K562 (cell line): ENCODE results near the gene LAG3. TPM values are rescaled to one million over a fixed set of nuclear protein-coding genes. Genes with fewer than 3 reads are reported as not detected.
A peak's percentile ranks its signal among the peaks of the same experiment; 100 is the strongest.

Source experiments
- ATAC-seq: fragments of 200-7000 bp; cut with Tn5 transposase; 3 replicates; pipeline ENCODE4 v1.9.1; 2020; ENCODE audit warnings: moderate library complexity
- BruUV-seq: library from RNA; stranded (reverse); fragments of 400-500 nt; replicated peaks from 2 replicates; lab custom pipeline; 2021; lab: Mats Ljungman, UMichigan
- CTCF ChIA-PET: fragments of 300-600 bp; formaldehyde crosslinking; extraction: SDS; loops from one replicate; lab custom pipeline; 2021; ENCODE audit warnings: low intra/inter-chr PET ratio; lab: Yijun Ruan, JAX
- POLR2A ChIA-PET: fragments of 300-600, 350-650 bp; sonication (Branson Sonifier 250); formaldehyde crosslinking; extraction: SDS; loops from one replicate; lab custom pipeline; 2021; ENCODE audit warnings: antibody characterized with exemption, inconsistent platforms; lab: Yijun Ruan, JAX
- DNase-seq, 4 experiments: peaks; one replicate each; pipeline versions ENCODE4 v3.0.0 to v3.0.0-alpha.2; 2011 to 2018; ENCODE audit warnings: low spot score in 3 of 4, mixed read lengths in 3 of 4; ENCODE audit errors: extremely low read depth in 1 of 4
- FAIRE-seq: peaks from 2 replicates; lab custom pipeline; 2011; peaks lifted over from hg19 to GRCh38; lab: Jason Lieb, UNC
- H2AFZ ChIP-seq: 2 replicates; pipeline ENCODE4 v1.6.0; 2011; ENCODE audit warnings: low read depth, low read length, control low read depth, inconsistent platforms
- H3K27ac ChIP-seq: fragments of 200-600 bp; 3 replicates; pipeline ENCODE4 v1.8.0; 2011; ENCODE audit warnings: low read depth, mild to moderate bottlenecking, control low read depth, inconsistent platforms, low read length, moderate library complexity, mixed read lengths; ENCODE audit errors: extremely low read depth
- H3K27me3 ChIP-seq, 2 experiments: fragments of 300-600 bp in 1 of 2; 2 replicates in 1 of 2; 3 replicates in 1 of 2; pipeline versions ENCODE4 v1.6.0 to v1.8.0; 2011; ENCODE audit warnings: inconsistent platforms in 2 of 2, low read length in 2 of 2, mild to moderate bottlenecking in 1 of 2, mixed read lengths in 1 of 2, moderate library complexity in 1 of 2; ENCODE audit not compliant: control insufficient read depth in 2 of 2, insufficient read depth in 2 of 2
- H3K36me3 ChIP-seq: fragments of 300-600 bp; 3 replicates; pipeline ENCODE4 v1.8.0; 2011; ENCODE audit warnings: mild to moderate bottlenecking, low read length, inconsistent platforms; ENCODE audit not compliant: control insufficient read depth, insufficient read depth
- H3K4me1 ChIP-seq, 2 experiments: fragments of 200-600 bp in 1 of 2; replicated peaks in 1 of 2; 2 replicates in 1 of 2; 3 replicates in 1 of 2; pipeline versions ENCODE4 v1.5.1 to v1.8.0; 2011; ENCODE audit warnings: inconsistent platforms in 2 of 2, low read length in 2 of 2, mild to moderate bottlenecking in 1 of 2, mixed read lengths in 1 of 2, moderate library complexity in 1 of 2; ENCODE audit not compliant: control insufficient read depth in 2 of 2, insufficient read depth in 2 of 2
- H3K4me2 ChIP-seq: 2 replicates; pipeline ENCODE4 v1.6.1; 2011; ENCODE audit warnings: low read length, control low read depth, inconsistent platforms, mixed read lengths; ENCODE audit not compliant: insufficient read depth
- H3K4me3 ChIP-seq: fragments of 200-600 bp; sonication (generic), shearing (Covaris generic); 2 replicates; pipeline ENCODE4 v1.5.1; 2016; ENCODE audit warnings: control low read depth, inconsistent platforms
- H3K79me2 ChIP-seq: fragments of 200-600 bp; 3 replicates; pipeline ENCODE4 v1.8.0; 2011; ENCODE audit warnings: low read length, inconsistent platforms; ENCODE audit not compliant: control insufficient read depth, insufficient read depth
- H3K9ac ChIP-seq, 2 experiments: 2 replicates each; pipeline versions ENCODE4 v1.6.0 to v1.6.1; 2011; ENCODE audit warnings: low read depth in 2 of 2, low read length in 2 of 2, control low read depth in 1 of 2, inconsistent platforms in 1 of 2, mild to moderate bottlenecking in 1 of 2, mixed read lengths in 1 of 2; ENCODE audit not compliant: insufficient read depth in 1 of 2
- H3K9me1 ChIP-seq: one replicate; pipeline ENCODE4 v1.6.0; 2011; ENCODE audit warnings: inconsistent platforms, mild to moderate bottlenecking, low read length, moderate library complexity; ENCODE audit not compliant: control insufficient read depth, insufficient read depth
- H3K9me3 ChIP-seq: replicated peaks from 2 replicates; pipeline ENCODE4 v1.5.1; 2011; ENCODE audit warnings: low read depth, low read length, inconsistent platforms; ENCODE audit not compliant: control insufficient read depth, insufficient read depth
- H4K20me1 ChIP-seq: replicated peaks from 2 replicates; pipeline ENCODE4 v1.6.1; 2011; ENCODE audit warnings: low read length, inconsistent platforms, mixed read lengths; ENCODE audit not compliant: control insufficient read depth, insufficient read depth
- CBX2 ChIP-seq: fragments of 200-600 bp; sonication (generic); IDR thresholded peaks from one replicate; pipeline ENCODE4 v1.6.1; 2012; ENCODE audit warnings: mild to moderate bottlenecking, low read length, inconsistent platforms; ENCODE audit not compliant: insufficient read depth, poor library complexity, severe bottlenecking
- CREBBP ChIP-seq: IDR thresholded peaks from one replicate; pipeline ENCODE4 v1.6.1; 2012; ENCODE audit warnings: low read depth, mild to moderate bottlenecking, control low read depth, inconsistent platforms, low read length
- SP1 ChIP-seq: sonication (generic); formaldehyde crosslinking; IDR thresholded peaks from 2 replicates; pipeline ENCODE4 v1.8.1; 2022; ENCODE audit warnings: mild to moderate bottlenecking, missing genetic modification reagents
- WGBS: fragments of 100-300 bp; shearing (Covaris generic); methylation state at CpG from one replicate; pipeline ENCODE4 v1.1.6; 2016; ENCODE audit warnings: low coverage, mixed read lengths; ENCODE audit not compliant: insufficient coverage; ENCODE audit errors: missing lambda C conversion rate; 5-methylcytosine and 5-hydroxymethylcytosine counted together
- in situ Hi-C: fragments of 300-500 bp; cut with MboI; formaldehyde crosslinking; loops from 4 replicates; pipeline ENCODE4 v1.15.0; 2018; ENCODE audit warnings: inconsistent platforms, mixed read lengths
- intact Hi-C: fragments of 100-400 bp; cut with micrococcal nuclease; formaldehyde crosslinking; loops from 2 replicates; pipeline ENCODE4 v1.14.2; 2022
- polyA plus RNA-seq, 8 experiments: library from polyadenylated mRNA; depleted of rRNA in 4 of 8; stranded (reverse) in 5 of 8; unstranded in 3 of 8; fragments of >200 nt; fragmentation: Nextera tagmentation in 2 of 8; fragmentation: Illumina TruSeq in 1 of 8; extraction: Ambion mirVana in 2 of 8; extraction: Trizol in 1 of 8; gene quantifications; 2 replicates each; pipeline versions ENCODE4 v1.2.1 to v1.2.3, GENCODE V29; 2011 to 2014; ENCODE audit warnings: inconsistent platforms in 1 of 8, missing spikeins in 1 of 8
- total RNA-seq, 7 experiments: library from RNA; depleted of rRNA in 6 of 7; stranded (reverse); fragments of >200 nt in 6 of 7; fragmentation: Illumina TruSeq in 2 of 7; extraction: Trizol in 2 of 7; gene quantifications; 2 replicates each; pipeline versions ENCODE4 v1.2.1 to v1.2.3, GENCODE V29; 2011 to 2021; ENCODE audit warnings: low replicate concordance in 1 of 7
- TF ChIP-seq, protein P1 (sequence below): fragments of 450-650 bp; conservative IDR thresholded peaks from 2 replicates; pipeline ENCODE4 v1.6.1; 2016; ENCODE audit warnings: missing genetic modification characterization, low read depth, mild to moderate bottlenecking, control low read depth, missing compliant biosample characterization

Gene LAG3
- total and polyA plus RNA-seq, 9 of the 15 experiments (the other 6 are each of a cell fraction or from before 2014, with no cell fraction given) = 0.07 to 0.66 (median 0.09) TPM; not detected in 1

GRCh38 chr12:6768437-6768914, 3.8 kb upstream of the LAG3 start:
- H4K20me1 ChIP-seq = no peaks in the 10 kb centered on the region

More at GRCh38 chr12:6768437-6768914, 3.8 kb upstream of the LAG3 start:
- Histone ChIP-seq H3K9me1 (no peaks in the 10 kb centered on the region), H3K4me1 (peaks cover 23 to 46% of the 10 kb centered on the region in 2 experiments; a peak in 4 of 5 replicates), H3K36me3 (peaks cover 32% of the 10 kb centered on the region; the same call in 2 of the 3 replicates), H2AFZ (no peak overlapping the region), H3K4me2 (peak overlapping the region; percentile 98), H3K9ac (peak overlapping the region; percentile 91 to 94; a peak in 3 of 4 replicates), H3K79me2 (peaks cover 27% of the 10 kb centered on the region), H3K27ac (peak overlapping the region; percentile 89; the same call in 2 of the 3 replicates), H3K4me3 (peak overlapping the region; percentile 80), H3K9me3 (no peaks in the 10 kb centered on the region), H3K27me3 (no peaks in the 10 kb centered on the region; a peak in 1 of 5 replicates)
- no TSS peak for BruUV-seq
- ChIA-PET CTCF (no interaction called here), POLR2A (interaction anchor here (0.6 to 3.2 kb wide), 5 partner anchors 10 to 160 kb away, joined by 3 to 17 read pairs (median 3); partner anchors contain the start of genes COPS7A and MLF2)
- in situ Hi-C loops (no loop called here), intact Hi-C loops (loop anchor here (1.0 kb wide), 1 partner anchor 15 kb away; the partner anchor contains the start of gene MLF2)
- WGBS = 8% methylated on average over 4 of the region's 6 CpGs
- TF ChIP-seq CBX2 (no peak), SP1 (0 out of 2 replicates have a peak, but pooled peaks have one; percentile 11), CREBBP (no peak)
- TF ChIP-seq, protein P1, sequence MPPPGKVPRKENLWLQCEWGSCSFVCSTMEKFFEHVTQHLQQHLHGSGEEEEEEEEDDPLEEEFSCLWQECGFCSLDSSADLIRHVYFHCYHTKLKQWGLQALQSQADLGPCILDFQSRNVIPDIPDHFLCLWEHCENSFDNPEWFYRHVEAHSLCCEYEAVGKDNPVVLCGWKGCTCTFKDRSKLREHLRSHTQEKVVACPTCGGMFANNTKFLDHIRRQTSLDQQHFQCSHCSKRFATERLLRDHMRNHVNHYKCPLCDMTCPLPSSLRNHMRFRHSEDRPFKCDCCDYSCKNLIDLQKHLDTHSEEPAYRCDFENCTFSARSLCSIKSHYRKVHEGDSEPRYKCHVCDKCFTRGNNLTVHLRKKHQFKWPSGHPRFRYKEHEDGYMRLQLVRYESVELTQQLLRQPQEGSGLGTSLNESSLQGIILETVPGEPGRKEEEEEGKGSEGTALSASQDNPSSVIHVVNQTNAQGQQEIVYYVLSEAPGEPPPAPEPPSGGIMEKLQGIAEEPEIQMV (tag) = no peak
- DNase-seq (no peak), FAIRE-seq (no peak), ATAC-seq (no peak)
